IPS DF 4.7 (cell line): ENCODE measurements around the gene TSPAN9.
A peak's percentile ranks its signal among the peaks of the same experiment; 100 is the strongest.

ENCODE experiments used
- DNase-seq: peaks from one replicate; pipeline ENCODE4 v3.0.0-alpha.2; 2013; ENCODE audit warnings: low spot score; ENCODE audit errors: extremely low read depth

Gene TSPAN9

GRCh38 chr12:3271146-3271545, 194.0 kb downstream of the TSPAN9 start:
- no peak for DNase-seq

GRCh38 chr12:3271639-3272038, 194.5 kb downstream of the TSPAN9 start:
- no peak for DNase-seq

GRCh38 chr12:3272958-3273357, 195.8 kb downstream of the TSPAN9 start:
- DNase-seq = no peak

- DNase-seq = no peak
These were observed 196.3 kb downstream of the TSPAN9 start for GRCh38 chr12:3273409-3273853.

GRCh38 chr12:3274664-3275063, 197.5 kb downstream of the TSPAN9 start:
- no peak for DNase-seq

- DNase-seq = peak; percentile 49
These were observed 198.2 kb downstream of the TSPAN9 start for GRCh38 chr12:3275171-3276041.

GRCh38 chr12:3276226-3276625, 199.0 kb downstream of the TSPAN9 start:
- DNase-seq = no peak

- DNase-seq = no peak
These were observed 200.2 kb downstream of the TSPAN9 start for GRCh38 chr12:3277306-3277943.

- no peak for DNase-seq
These were observed 201.7 kb downstream of the TSPAN9 start for GRCh38 chr12:3278681-3279414.

GRCh38 chr12:3279415-3279780, 202.2 kb downstream of the TSPAN9 start:
- no peak for DNase-seq

- no peak for DNase-seq
These were observed 202.7 kb downstream of the TSPAN9 start for GRCh38 chr12:3279832-3280231.

- DNase-seq = no peak
These were observed 203.8 kb downstream of the TSPAN9 start for GRCh38 chr12:3280967-3281366.

- DNase-seq = no peak
These were observed 204.6 kb downstream of the TSPAN9 start for GRCh38 chr12:3281588-3282383.

- DNase-seq = no peak
These were observed 205.1 kb downstream of the TSPAN9 start for GRCh38 chr12:3282384-3282670.

- DNase-seq = no peak
These were observed 206.0 kb downstream of the TSPAN9 start for GRCh38 chr12:3283137-3283680.

- DNase-seq = no peak
These were observed 207.2 kb downstream of the TSPAN9 start for GRCh38 chr12:3284405-3284804.

GRCh38 chr12:3285570-3285969, 208.4 kb downstream of the TSPAN9 start:
- DNase-seq = no peak

GRCh38 chr12:3288690-3289089, 211.5 kb downstream of the TSPAN9 start:
- DNase-seq = no peak

- DNase-seq = no peak
These were observed 212.5 kb downstream of the TSPAN9 start for GRCh38 chr12:3289702-3290101.

GRCh38 chr12:3291939-3292338, 214.8 kb downstream of the TSPAN9 start:
- DNase-seq = no peak
